ENCODE data around the gene OR4D11.
"Not testable (repeated sequence)": the region's sequence is repeated elsewhere in the genome, so short reads cannot be mapped to it uniquely, and the experiment has no call there.

Gene OR4D11

DNA sequence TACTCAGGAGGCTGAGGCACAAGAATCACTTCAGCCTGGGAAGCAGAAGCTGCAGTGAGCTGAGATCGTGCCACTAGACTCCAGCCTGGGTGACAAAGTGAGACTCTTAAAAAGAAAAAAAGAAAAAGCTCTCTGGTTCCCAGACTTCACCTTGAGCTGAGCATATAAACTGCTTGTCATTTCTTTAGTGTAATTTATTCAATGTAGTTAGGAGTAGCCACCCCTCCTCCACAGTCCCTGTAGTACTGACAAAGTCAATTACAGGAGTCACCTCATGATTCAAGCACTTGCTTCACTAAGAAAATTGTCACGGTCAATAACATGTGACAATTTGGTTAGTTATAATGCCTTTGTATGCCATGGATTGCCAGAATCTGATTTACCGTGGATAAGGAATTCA is 23.0 kb upstream of the OR4D11 start:
- Histone ChIP-seq H3K9ac (ENCODE audit: insufficient read length, low read depth) (no peak overlapping the region), H3K9me3 (ENCODE audit: insufficient read depth, low read length) (no peaks in the 10 kb centered on the region), H3K4me3 (ENCODE audit: insufficient read length, low read depth) (no peak overlapping the region), H3K36me3 (ENCODE audit: insufficient read depth, insufficient read length, low read length) (no peaks in the 10 kb centered on the region), H3K27me3 (ENCODE audit: insufficient read depth, insufficient read length) (no peaks in the 10 kb centered on the region), H3K4me1 (ENCODE audit: insufficient read depth, insufficient read length) (no peaks in the 10 kb centered on the region)
- DNase-seq (ENCODE audit: low read depth, low spot score), result no peak
- TF ChIP-seq ZNF274 (IDR thresholded peaks at IDR 0.05; ENCODE audit: low read depth, low read length) (no peak), YY1 (IDR thresholded peaks at IDR 0.05; ENCODE audit: insufficient read depth, insufficient read length) (no peak), SUZ12 (IDR thresholded peaks at IDR 0.05; ENCODE audit: extremely low read depth, insufficient read depth, insufficient read length) (no peak)

DNA sequence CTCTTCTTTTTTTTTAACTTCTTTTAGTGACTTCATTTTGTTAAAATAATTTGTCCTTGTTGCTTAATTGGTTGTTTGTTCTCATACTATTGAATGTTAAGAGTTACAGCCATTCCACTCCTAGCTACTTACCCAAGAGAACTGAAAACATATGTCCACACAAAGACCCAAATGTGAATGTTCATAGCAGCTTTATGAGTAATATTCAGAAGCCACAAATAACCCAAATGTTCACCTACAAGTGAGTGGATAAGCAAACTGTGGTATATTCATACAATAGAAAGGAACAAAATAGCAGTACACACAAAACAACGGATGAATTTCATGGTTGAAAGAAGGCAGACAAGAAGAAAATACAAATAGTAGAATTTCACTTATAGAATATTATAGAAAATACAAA is 1.4 kb upstream of the OR4D11 start:
- Histone ChIP-seq H3K27me3 (ENCODE audit: insufficient read depth, insufficient read length) (no peaks in the 10 kb centered on the region), H3K4me1 (ENCODE audit: insufficient read depth, insufficient read length) (no peaks in the 10 kb centered on the region), H3K9ac (ENCODE audit: insufficient read length, low read depth) (no peak overlapping the region), H3K9me3 (ENCODE audit: insufficient read depth, low read length) (no peaks in the 10 kb centered on the region), H3K36me3 (ENCODE audit: insufficient read depth, insufficient read length, low read length) (no peaks in the 10 kb centered on the region), H3K4me3 (ENCODE audit: insufficient read length, low read depth) (no peak overlapping the region)
- TF ChIP-seq ZNF274 (IDR thresholded peaks at IDR 0.05; ENCODE audit: low read depth, low read length), result no peak
- TF ChIP-seq SUZ12 (IDR thresholded peaks at IDR 0.05; ENCODE audit: extremely low read depth, insufficient read depth, insufficient read length), result no peak
- TF ChIP-seq YY1 (IDR thresholded peaks at IDR 0.05; ENCODE audit: insufficient read depth, insufficient read length), result no peak
- no peak for DNase-seq (ENCODE audit: low read depth, low spot score)

DNA sequence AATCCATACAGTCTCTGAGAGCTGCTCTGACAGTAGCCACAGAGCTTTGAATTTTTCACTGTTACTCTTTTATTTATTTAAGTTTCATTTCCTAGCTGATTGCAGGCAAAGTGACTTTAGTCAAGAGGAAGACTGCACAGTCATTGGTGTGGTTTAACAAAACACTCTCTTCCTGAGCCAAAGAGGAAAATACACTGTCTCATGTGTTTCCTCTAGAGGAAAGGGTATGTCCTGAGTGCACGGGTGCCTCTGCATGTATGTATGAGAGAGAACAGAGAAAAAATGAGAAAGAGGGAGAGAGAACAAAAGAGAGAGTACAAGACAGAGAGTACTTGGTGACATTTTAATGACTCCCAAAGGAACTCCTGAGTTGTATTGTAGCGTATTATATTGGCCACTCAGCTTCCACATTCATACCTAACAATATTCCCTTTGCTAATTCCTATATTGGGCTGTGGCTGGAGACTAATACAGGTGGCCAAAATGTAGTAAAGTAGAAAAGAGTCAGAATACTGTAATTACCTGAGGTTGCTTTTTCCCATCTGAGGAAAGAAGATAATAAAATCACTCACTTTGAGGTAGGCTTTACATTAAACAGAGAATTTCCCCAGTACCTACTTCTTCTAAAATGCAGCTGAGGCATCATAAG is 7.7 kb downstream of the OR4D11 start, which contains the start of gene OR4D9:
TSS of gene OR4D9 (plus strand) at position 599 of the 649 bp plus-strand sequence. CDS start 3,374 bp downstream, outside the sequence.
- H3K36me3 ChIP-seq (ENCODE audit: insufficient read depth, insufficient read length, low read length), result no peaks in the 10 kb centered on the region
- no peaks in the 10 kb centered on the region for H3K9me3 ChIP-seq (ENCODE audit: insufficient read depth, low read length)
- H3K9ac ChIP-seq (ENCODE audit: insufficient read length, low read depth), result no peak within 1 kb of the TSS
- H3K4me1 ChIP-seq (ENCODE audit: insufficient read depth, insufficient read length), result no peaks in the 10 kb centered on the region
- TF ChIP-seq YY1 (IDR thresholded peaks at IDR 0.05; ENCODE audit: insufficient read depth, insufficient read length) (no peak), ZNF274 (IDR thresholded peaks at IDR 0.05; ENCODE audit: low read depth, low read length) (no peak), SUZ12 (IDR thresholded peaks at IDR 0.05; ENCODE audit: extremely low read depth, insufficient read depth, insufficient read length) (no peak)
- H3K27me3 ChIP-seq (ENCODE audit: insufficient read depth, insufficient read length), result no peaks in the 10 kb centered on the region
- H3K4me3 ChIP-seq (ENCODE audit: insufficient read length, low read depth), result no peak within 1 kb of the TSS
- no peak for DNase-seq (ENCODE audit: low read depth, low spot score)

DNA sequence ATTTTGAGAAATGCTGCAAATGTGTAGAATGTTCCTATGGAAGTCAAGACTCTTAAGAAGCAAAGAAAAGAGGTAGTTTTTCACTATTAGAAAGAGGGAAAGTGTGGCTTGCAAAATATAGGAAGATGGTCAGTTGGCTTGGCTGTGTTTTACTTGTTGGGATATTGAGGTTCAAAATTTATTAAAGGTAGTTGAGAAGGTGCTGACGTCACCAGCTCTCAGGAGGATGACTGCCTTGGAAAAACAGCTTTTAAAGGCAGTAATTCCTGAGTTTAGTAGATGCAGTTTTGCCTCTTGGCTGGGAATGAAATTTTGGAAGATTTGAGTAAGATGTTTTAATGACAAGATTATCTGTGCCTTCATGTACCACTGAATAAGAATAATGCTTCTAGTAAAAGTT is 8.3 kb downstream of the OR4D11 start:
- Histone ChIP-seq H3K4me3 (ENCODE audit: insufficient read length, low read depth) (no peak overlapping the region), H3K4me1 (ENCODE audit: insufficient read depth, insufficient read length) (no peaks in the 10 kb centered on the region), H3K9me3 (ENCODE audit: insufficient read depth, low read length) (no peaks in the 10 kb centered on the region), H3K27me3 (ENCODE audit: insufficient read depth, insufficient read length) (no peaks in the 10 kb centered on the region), H3K36me3 (ENCODE audit: insufficient read depth, insufficient read length, low read length) (no peaks in the 10 kb centered on the region), H3K9ac (ENCODE audit: insufficient read length, low read depth) (no peak overlapping the region)
- TF ChIP-seq YY1 (IDR thresholded peaks at IDR 0.05; ENCODE audit: insufficient read depth, insufficient read length), result no peak
- no peak for TF ChIP-seq SUZ12 (IDR thresholded peaks at IDR 0.05; ENCODE audit: extremely low read depth, insufficient read depth, insufficient read length)
- TF ChIP-seq ZNF274 (IDR thresholded peaks at IDR 0.05; ENCODE audit: low read depth, low read length), result no peak
- DNase-seq (ENCODE audit: low read depth, low spot score), result no peak

DNA sequence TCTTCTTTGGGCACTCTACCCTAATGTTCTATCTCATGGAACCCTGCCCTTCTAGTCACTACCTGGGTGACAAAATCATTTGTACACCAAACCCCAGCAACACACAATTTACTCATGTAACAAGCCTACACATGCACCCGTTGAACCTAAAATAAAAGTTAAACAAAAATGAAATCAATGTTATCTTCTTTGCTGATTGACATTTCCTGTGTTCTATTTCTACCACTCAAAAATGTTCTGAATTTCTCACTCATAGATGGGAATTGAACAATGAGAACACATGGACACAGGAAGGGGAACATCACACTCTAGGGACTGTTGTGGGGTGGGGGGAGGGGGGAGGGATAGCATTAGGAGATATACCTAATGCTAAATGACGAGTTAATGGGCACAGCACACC is 16.8 kb downstream of the OR4D11 start:
- not testable (repeated sequence) for H3K4me1 ChIP-seq (ENCODE audit: insufficient read depth, insufficient read length); H3K9ac ChIP-seq (ENCODE audit: insufficient read length, low read depth); H3K9me3 ChIP-seq (ENCODE audit: insufficient read depth, low read length); DNase-seq (ENCODE audit: low read depth, low spot score); H3K4me3 ChIP-seq (ENCODE audit: insufficient read length, low read depth); H3K27me3 ChIP-seq (ENCODE audit: insufficient read depth, insufficient read length); H3K36me3 ChIP-seq (ENCODE audit: insufficient read depth, insufficient read length, low read length)

DNA sequence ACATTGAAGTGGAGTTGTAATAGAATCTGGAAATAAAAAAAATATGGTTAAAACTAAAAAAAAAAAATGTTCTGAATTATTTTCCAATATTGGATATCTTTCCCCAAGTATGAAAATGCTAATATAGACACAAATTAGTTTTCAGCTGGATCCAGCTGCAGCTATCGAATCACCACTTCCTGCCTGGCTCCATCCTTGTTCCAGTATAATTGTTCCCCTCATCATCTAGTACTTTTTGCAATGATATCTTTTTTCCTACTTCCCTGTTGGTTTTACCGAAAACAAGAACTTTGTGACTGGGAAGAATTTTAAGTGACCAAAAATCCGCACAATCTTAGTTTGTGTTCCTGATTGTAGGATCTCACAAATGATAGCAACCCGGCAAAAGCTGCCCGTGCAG is 17.4 kb downstream of the OR4D11 start:
- TF ChIP-seq SUZ12 (IDR thresholded peaks at IDR 0.05; ENCODE audit: extremely low read depth, insufficient read depth, insufficient read length) (no peak), YY1 (IDR thresholded peaks at IDR 0.05; ENCODE audit: insufficient read depth, insufficient read length) (no peak), ZNF274 (IDR thresholded peaks at IDR 0.05; ENCODE audit: low read depth, low read length) (no peak)
- H3K4me3 ChIP-seq (ENCODE audit: insufficient read length, low read depth), result no peak overlapping the region
- no peaks in the 10 kb centered on the region for H3K4me1 ChIP-seq (ENCODE audit: insufficient read depth, insufficient read length)
- DNase-seq (ENCODE audit: low read depth, low spot score), result no peak
- no peak overlapping the region for H3K9ac ChIP-seq (ENCODE audit: insufficient read length, low read depth)
- no peaks in the 10 kb centered on the region for H3K27me3 ChIP-seq (ENCODE audit: insufficient read depth, insufficient read length)
- no peaks in the 10 kb centered on the region for H3K36me3 ChIP-seq (ENCODE audit: insufficient read depth, insufficient read length, low read length)
- H3K9me3 ChIP-seq (ENCODE audit: insufficient read depth, low read length), result no peaks in the 10 kb centered on the region

DNA sequence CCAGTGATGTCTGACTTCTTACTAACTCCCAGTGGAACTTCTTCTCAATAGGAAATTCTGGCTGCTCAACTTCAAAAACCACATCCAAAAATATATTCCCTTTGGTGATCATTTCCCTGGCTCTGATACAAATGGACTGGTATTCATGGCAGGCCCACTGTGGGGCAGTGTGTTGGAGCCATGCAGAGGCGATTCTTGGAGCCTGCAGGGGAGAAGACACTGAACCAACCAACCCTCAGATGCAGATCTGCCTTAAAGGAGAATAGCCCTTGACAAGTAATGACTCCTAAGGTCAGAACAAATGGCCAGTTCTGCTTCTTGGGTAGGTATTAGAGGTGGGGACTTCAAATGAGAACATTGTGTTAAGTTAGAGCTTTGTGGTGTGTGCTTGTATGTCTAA is 20.2 kb downstream of the OR4D11 start:
- TF ChIP-seq ZNF274 (IDR thresholded peaks at IDR 0.05; ENCODE audit: low read depth, low read length), result no peak
- no peak for TF ChIP-seq SUZ12 (IDR thresholded peaks at IDR 0.05; ENCODE audit: extremely low read depth, insufficient read depth, insufficient read length)
- no peak for TF ChIP-seq YY1 (IDR thresholded peaks at IDR 0.05; ENCODE audit: insufficient read depth, insufficient read length)
- no peak for DNase-seq (ENCODE audit: low read depth, low spot score)
- H3K4me1 ChIP-seq (ENCODE audit: insufficient read depth, insufficient read length), result no peaks in the 10 kb centered on the region
- H3K4me3 ChIP-seq (ENCODE audit: insufficient read length, low read depth), result no peak overlapping the region
- H3K9ac ChIP-seq (ENCODE audit: insufficient read length, low read depth), result no peak overlapping the region
- no peaks in the 10 kb centered on the region for H3K27me3 ChIP-seq (ENCODE audit: insufficient read depth, insufficient read length)
- no peaks in the 10 kb centered on the region for H3K36me3 ChIP-seq (ENCODE audit: insufficient read depth, insufficient read length, low read length)
- no peaks in the 10 kb centered on the region for H3K9me3 ChIP-seq (ENCODE audit: insufficient read depth, low read length)
